ENCODE measurements around the gene GNAI2. TPM values are rescaled to one million over a fixed set of nuclear protein-coding genes. Genes with fewer than 3 reads are reported as not detected.

The GNAI2 gene
- polyA plus RNA-seq, 4 donors = 23.9 to 117 (median 81.9) TPM

DNA sequence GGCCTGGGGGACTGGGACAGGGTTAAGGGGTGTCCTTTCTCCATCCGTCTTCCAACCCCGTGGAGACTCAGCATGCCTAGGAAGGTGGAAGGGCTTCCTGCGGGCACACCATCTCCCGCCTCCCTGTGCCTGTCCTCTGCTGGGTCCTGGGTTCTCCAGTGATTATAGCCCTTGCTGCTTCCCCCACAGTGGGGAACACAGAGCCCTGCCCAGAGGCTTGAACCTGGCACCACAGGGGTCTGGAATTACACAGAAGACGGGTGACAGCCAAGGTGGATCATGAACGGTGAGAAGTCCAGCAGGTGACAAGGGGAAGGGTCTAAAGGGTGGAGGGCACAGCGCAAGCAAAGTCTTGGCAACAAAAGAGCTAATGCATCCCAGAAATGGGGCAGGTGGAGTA lies 26.8 kb downstream of the GNAI2 start:
- WGBS, 3 donors = 84 to 89% (median 84%) methylated on average over 7 of the region's 7 CpGs
- Histone ChIP-seq H3K9me3 (ENCODE audit: control insufficient read depth in 2 of 2, insufficient read depth in 1 of 2, low read depth in 1 of 2, low read length in 1 of 2) (peaks cover 0 to 2% of the 10 kb centered on the region in 2 donors), H3K4me1 (ENCODE audit: control insufficient read depth in 3 of 3, insufficient read depth in 2 of 3, low read depth in 1 of 3, low read length in 2 of 3) (peaks cover 4 to 67% (median 5%) of the 10 kb centered on the region in 3 donors), H3K36me3 (ENCODE audit: control insufficient read depth in 3 of 3, insufficient read depth in 2 of 3, low read depth in 1 of 3, low read length in 3 of 3) (peaks cover 2 to 36% (median 3%) of the 10 kb centered on the region in 3 donors), H3K4me3 (ENCODE audit: low read depth in 1 of 3, low read length in 3 of 3) (no peak overlapping the region), H3K27ac (ENCODE audit: low read depth in 1 of 3, low read length in 2 of 3) (peak overlapping the region in 1 of 3 donors; percentile 2), H3K27me3 (ENCODE audit: control insufficient read depth in 3 of 3, insufficient read depth in 3 of 3, low read length in 3 of 3) (no peaks in the 10 kb centered on the region)
- no peak for FAIRE-seq
- no peak for DNase-seq

DNA sequence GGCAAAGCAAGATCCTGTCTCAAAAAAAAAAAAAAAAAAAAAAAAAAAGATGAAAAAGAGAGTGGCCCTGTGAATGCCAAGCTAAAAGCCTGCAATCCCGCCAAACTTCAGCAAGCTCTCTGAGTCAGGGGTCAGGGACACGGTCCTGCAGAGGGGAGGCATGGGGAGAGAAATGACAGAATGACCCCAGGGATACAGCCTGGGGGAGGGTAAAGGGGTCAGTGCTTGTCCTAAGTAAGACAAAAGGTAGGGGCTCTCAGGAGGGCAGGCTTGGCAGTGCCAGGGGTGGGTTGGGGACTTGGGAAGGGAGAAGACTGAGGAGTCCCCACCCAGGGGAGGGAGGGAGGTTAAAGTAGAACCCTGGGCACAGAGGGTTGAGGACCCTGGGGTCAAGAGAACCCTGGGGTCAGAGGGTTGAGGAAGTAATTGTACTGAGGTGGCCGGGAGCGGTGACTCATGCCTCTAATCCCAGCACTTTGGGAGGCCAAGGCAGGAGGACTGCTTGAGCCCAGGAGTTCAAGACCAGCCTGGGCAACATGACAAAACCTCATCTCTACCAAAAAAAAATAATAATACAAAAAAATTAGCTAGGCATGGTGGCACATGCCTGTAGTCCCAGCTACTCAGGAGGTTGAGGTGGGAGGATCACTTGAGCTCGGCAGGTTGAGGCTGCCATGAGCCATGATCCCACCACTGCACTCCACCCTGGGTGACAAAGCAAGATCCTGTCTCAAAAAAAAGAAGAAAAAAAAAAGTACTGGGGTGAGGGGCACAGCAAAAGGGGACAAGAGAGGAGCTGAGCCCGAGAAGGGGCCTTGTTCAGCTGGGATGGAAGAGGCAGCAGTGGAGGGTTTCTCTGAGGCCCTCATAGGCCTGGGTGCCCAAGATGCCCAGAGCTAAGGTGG lies 27.7 kb downstream of the GNAI2 start:
- Histone ChIP-seq H3K4me3 (ENCODE audit: low read depth in 1 of 3, low read length in 3 of 3) (no peak overlapping the region), H3K27ac (ENCODE audit: low read depth in 1 of 3, low read length in 2 of 3) (peak overlapping the region in 2 of 3 donors; percentile 25 to 88), H3K9me3 (ENCODE audit: control insufficient read depth in 2 of 2, insufficient read depth in 1 of 2, low read depth in 1 of 2, low read length in 1 of 2) (no peaks in the 10 kb centered on the region), H3K27me3 (ENCODE audit: control insufficient read depth in 3 of 3, insufficient read depth in 3 of 3, low read length in 3 of 3) (no peaks in the 10 kb centered on the region), H3K4me1 (ENCODE audit: control insufficient read depth in 3 of 3, insufficient read depth in 2 of 3, low read depth in 1 of 3, low read length in 2 of 3) (peaks cover 4 to 77% (median 8%) of the 10 kb centered on the region in 3 donors), H3K36me3 (ENCODE audit: control insufficient read depth in 3 of 3, insufficient read depth in 2 of 3, low read depth in 1 of 3, low read length in 3 of 3) (peaks cover 0 to 27% (median 0%) of the 10 kb centered on the region in 3 donors)
- no peak for DNase-seq
- FAIRE-seq = no peak
- WGBS, 3 donors = 62 to 69% (median 68%) methylated on average over 6 of the region's 6 CpGs

DNA sequence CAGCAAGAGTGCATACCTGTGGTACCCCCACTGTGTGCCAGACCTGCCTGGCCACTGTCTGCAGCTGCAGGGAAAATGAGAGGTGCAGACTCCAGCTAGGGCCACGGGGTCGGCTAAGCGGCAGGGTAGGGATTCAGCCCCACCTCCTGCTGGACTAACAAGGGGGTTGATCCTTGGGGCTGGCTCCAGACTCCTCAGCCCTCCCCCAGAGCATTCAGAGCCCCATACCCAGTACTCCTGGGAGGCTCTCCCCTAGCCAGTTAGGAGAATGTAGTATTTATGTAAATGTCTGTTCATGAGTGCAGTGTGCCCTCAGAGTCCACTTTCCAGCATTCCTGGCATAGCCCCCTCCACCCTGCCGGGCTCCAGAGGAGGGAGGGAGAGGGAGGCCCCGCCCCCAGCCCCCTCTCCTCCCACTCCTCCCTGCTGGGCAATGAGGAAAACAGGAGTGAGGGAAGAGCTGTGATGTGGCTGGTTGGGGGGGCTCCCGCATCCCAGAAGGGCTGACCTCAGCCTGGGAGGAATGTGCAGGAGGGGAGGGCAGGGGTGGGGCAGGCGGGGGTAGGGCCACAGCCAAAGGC lies 28.5 kb downstream of the GNAI2 start:
- peak overlapping the region in 2 of 3 donors; percentile 62 to 88 for H3K27ac ChIP-seq (ENCODE audit: low read depth in 1 of 3, low read length in 2 of 3)
- DNase-seq (peak in 1 of 2 donors; percentile 95), FAIRE-seq (no peak)
- no peak overlapping the region for H3K4me3 ChIP-seq (ENCODE audit: low read depth in 1 of 3, low read length in 3 of 3)
- no peaks in the 10 kb centered on the region for H3K27me3 ChIP-seq (ENCODE audit: control insufficient read depth in 3 of 3, insufficient read depth in 3 of 3, low read length in 3 of 3)
- peaks cover 0 to 19% (median 0%) of the 10 kb centered on the region in 3 donors for H3K36me3 ChIP-seq (ENCODE audit: control insufficient read depth in 3 of 3, insufficient read depth in 2 of 3, low read depth in 1 of 3, low read length in 3 of 3)
- no peaks in the 10 kb centered on the region for H3K9me3 ChIP-seq (ENCODE audit: control insufficient read depth in 2 of 2, insufficient read depth in 1 of 2, low read depth in 1 of 2, low read length in 1 of 2)
- peaks cover 4 to 75% (median 8%) of the 10 kb centered on the region in 3 donors for H3K4me1 ChIP-seq (ENCODE audit: control insufficient read depth in 3 of 3, insufficient read depth in 2 of 3, low read depth in 1 of 3, low read length in 2 of 3)
- 19 to 40% (median 34%) methylated on average over 7 of the region's 7 CpGs for WGBS, 3 donors

DNA sequence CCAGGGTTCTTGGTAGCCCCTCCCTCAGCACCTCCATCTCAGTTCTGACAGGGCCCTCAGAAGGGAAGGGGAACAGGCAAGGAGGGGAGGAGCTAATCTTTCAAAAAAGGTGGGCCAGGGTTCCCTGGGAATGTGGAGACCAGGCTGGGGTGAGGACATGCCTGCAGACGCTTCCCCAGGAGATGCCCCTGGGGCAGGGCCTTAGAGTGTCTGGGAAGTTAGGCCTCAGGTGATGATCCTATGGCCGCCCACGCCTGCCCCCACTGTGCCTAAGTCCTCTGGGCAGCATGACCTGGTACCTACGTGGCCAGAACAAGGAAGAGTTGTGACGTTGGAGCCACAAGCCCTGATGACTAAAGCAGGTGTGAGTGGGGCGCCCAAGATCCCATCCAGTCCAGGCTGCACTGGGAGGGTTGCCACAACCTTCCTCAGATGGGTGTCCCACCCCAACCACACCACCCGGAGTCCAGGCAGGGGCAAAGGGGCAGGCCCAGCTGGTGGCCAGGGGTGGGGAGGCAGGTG lies 29.0 kb downstream of the GNAI2 start:
- H3K27ac ChIP-seq (ENCODE audit: low read depth in 1 of 3, low read length in 2 of 3) = peak overlapping the region in 2 of 3 donors; percentile 62 to 88
- H3K4me1 ChIP-seq (ENCODE audit: control insufficient read depth in 3 of 3, insufficient read depth in 2 of 3, low read depth in 1 of 3, low read length in 2 of 3) = peaks cover 4 to 77% (median 6%) of the 10 kb centered on the region in 3 donors

DNA sequence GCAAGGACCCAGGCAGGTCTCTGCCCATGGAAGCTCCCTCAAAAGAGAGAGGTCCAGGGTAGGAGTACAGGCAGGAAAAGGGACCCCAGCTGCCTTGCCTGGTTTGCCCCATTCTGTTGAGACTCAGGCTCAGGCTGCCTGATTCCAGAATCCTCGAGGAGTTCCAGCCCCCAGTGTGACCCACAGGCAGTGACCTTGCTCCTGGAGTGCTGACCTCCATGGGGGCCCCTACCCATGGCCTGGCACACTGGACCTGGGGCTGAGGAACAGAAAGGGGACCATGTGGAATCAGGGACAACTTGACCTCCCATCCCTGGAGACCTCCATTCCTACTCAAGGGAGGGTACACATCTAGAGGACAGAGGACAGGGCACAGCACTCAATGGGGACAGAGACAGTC lies 29.6 kb downstream of the GNAI2 start:
- Histone ChIP-seq H3K4me3 (ENCODE audit: low read depth in 1 of 3, low read length in 3 of 3) (no peak overlapping the region), H3K36me3 (ENCODE audit: control insufficient read depth in 3 of 3, insufficient read depth in 2 of 3, low read depth in 1 of 3, low read length in 3 of 3) (peaks cover 0 to 23% (median 0%) of the 10 kb centered on the region in 3 donors), H3K27me3 (ENCODE audit: control insufficient read depth in 3 of 3, insufficient read depth in 3 of 3, low read length in 3 of 3) (no peaks in the 10 kb centered on the region), H3K4me1 (ENCODE audit: control insufficient read depth in 3 of 3, insufficient read depth in 2 of 3, low read depth in 1 of 3, low read length in 2 of 3) (peaks cover 4 to 78% (median 4%) of the 10 kb centered on the region in 3 donors), H3K9me3 (ENCODE audit: control insufficient read depth in 2 of 2, insufficient read depth in 1 of 2, low read depth in 1 of 2, low read length in 1 of 2) (no peaks in the 10 kb centered on the region), H3K27ac (ENCODE audit: low read depth in 1 of 3, low read length in 2 of 3) (peak overlapping the region in 2 of 3 donors; percentile 62 to 88)
- WGBS, 3 donors = 48 to 73% (median 60%) methylated on average over 1 of the region's 1 CpG
- DNase-seq (no peak), FAIRE-seq (no peak)

More for the DNA sequence above, 29.0 kb downstream of the GNAI2 start:
- 46 to 60% (median 59%) methylated on average over 7 of the region's 7 CpGs for WGBS, 3 donors
- FAIRE-seq (no peak), DNase-seq (no peak)
- Histone ChIP-seq H3K4me3 (ENCODE audit: low read depth in 1 of 3, low read length in 3 of 3) (no peak overlapping the region), H3K9me3 (ENCODE audit: control insufficient read depth in 2 of 2, insufficient read depth in 1 of 2, low read depth in 1 of 2, low read length in 1 of 2) (no peaks in the 10 kb centered on the region), H3K36me3 (ENCODE audit: control insufficient read depth in 3 of 3, insufficient read depth in 2 of 3, low read depth in 1 of 3, low read length in 3 of 3) (peaks cover 0 to 20% (median 0%) of the 10 kb centered on the region in 3 donors), H3K27me3 (ENCODE audit: control insufficient read depth in 3 of 3, insufficient read depth in 3 of 3, low read length in 3 of 3) (no peaks in the 10 kb centered on the region)

DNA sequence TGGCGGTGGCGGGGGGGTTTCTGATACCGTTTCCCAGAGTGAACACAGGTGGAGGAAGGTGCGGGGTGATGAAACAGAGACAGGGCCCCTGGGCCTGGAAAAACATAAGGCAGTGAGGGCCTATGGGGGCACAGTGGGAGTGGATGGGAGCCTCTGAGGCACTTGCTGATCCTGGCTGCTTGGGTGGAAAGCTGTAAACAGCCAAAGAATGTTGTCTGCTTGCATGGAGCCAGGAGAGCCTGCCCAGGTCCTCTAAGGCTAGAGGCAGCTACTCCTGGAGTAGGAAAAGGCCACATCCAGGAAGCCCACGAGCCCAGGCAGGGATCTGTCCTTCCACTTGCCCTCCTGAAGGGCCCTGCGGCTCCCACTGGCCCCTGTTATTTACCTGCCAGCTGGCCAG lies 30.0 kb downstream of the GNAI2 start:
- 75 to 81% (median 79%) methylated on average over 6 of the region's 6 CpGs for WGBS, 3 donors
- FAIRE-seq (no peak), DNase-seq (peak in 1 of 2 donors; percentile 36)
- Histone ChIP-seq H3K4me1 (ENCODE audit: control insufficient read depth in 3 of 3, insufficient read depth in 2 of 3, low read depth in 1 of 3, low read length in 2 of 3) (peaks cover 4 to 78% (median 4%) of the 10 kb centered on the region in 3 donors), H3K4me3 (ENCODE audit: low read depth in 1 of 3, low read length in 3 of 3) (no peak overlapping the region), H3K9me3 (ENCODE audit: control insufficient read depth in 2 of 2, insufficient read depth in 1 of 2, low read depth in 1 of 2, low read length in 1 of 2) (no peaks in the 10 kb centered on the region), H3K27ac (ENCODE audit: low read depth in 1 of 3, low read length in 2 of 3) (peak overlapping the region in 2 of 3 donors; percentile 62 to 88), H3K27me3 (ENCODE audit: control insufficient read depth in 3 of 3, insufficient read depth in 3 of 3, low read length in 3 of 3) (no peaks in the 10 kb centered on the region), H3K36me3 (ENCODE audit: control insufficient read depth in 3 of 3, insufficient read depth in 2 of 3, low read depth in 1 of 3, low read length in 3 of 3) (peaks cover 0 to 27% (median 0%) of the 10 kb centered on the region in 3 donors)

DNA sequence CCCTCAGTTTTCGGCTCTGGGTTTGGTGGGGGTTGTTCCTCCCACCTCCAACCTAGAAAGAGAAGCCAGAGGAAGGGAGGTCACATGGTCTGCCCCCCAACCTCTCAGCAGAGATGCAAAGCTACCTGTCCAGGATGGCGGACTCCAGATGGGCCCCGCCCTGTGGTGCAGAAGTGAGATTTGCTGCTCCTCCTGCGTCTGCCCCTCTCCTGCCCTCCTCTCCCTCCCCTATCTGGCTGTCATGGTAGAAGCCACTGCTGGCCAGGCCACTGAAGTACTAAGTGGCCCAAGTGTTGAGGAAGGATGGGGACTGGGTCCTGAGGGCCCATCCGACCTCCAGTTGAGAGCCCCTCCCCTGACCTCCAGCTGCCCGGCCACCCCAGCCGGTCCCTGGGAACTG lies 30.8 kb downstream of the GNAI2 start:
- no peaks in the 10 kb centered on the region for H3K9me3 ChIP-seq (ENCODE audit: control insufficient read depth in 2 of 2, insufficient read depth in 1 of 2, low read depth in 1 of 2, low read length in 1 of 2)
- peak overlapping the region; percentile 82 to 98 (median 85) for H3K27ac ChIP-seq (ENCODE audit: low read depth in 1 of 3, low read length in 2 of 3)
- peak overlapping the region in 2 of 3 donors; percentile 35 to 41 for H3K4me3 ChIP-seq (ENCODE audit: low read depth in 1 of 3, low read length in 3 of 3)
- FAIRE-seq = no peak
- 38 to 57% (median 45%) methylated on average over 7 of the region's 7 CpGs for WGBS, 3 donors
- peaks cover 4 to 80% (median 4%) of the 10 kb centered on the region in 3 donors for H3K4me1 ChIP-seq (ENCODE audit: control insufficient read depth in 3 of 3, insufficient read depth in 2 of 3, low read depth in 1 of 3, low read length in 2 of 3)
- H3K27me3 ChIP-seq (ENCODE audit: control insufficient read depth in 3 of 3, insufficient read depth in 3 of 3, low read length in 3 of 3) = no peaks in the 10 kb centered on the region
- DNase-seq = peak in 1 of 2 donors; percentile 39
- peaks cover 0 to 28% (median 0%) of the 10 kb centered on the region in 3 donors for H3K36me3 ChIP-seq (ENCODE audit: control insufficient read depth in 3 of 3, insufficient read depth in 2 of 3, low read depth in 1 of 3, low read length in 3 of 3)

DNA sequence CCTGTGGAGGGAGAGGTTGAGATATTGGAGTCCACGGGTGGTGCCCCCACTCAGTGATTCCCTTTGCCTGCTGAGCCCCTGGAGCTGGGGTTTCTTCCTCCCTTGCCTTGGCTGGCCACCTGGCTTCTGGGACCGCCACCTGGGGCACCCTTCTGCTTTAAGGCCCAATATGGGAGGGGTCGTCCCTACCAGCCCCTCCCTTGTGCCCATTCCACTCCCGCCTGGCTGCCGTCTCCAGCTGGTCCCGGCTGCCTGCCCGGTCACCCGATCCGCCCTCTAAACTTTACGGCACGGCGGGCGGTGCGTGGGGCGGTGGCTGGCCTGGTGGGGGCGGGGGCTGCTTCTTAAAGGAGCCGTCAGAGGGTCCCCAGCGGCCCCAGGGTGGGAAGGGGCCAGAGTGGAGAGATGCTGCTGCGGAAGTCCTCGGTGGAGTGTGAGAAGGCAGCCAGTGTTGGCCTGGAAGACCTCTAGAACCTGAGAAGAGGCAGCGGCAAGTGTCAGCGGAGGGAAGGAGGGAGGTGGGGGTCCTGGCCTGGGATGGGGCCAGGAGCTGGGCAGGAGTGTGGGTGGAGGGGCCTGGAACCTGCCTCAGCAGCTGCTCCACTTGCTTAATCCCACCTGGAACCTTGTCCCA lies 31.4 kb downstream of the GNAI2 start:
- DNase-seq (peak; percentile 69 to 81), FAIRE-seq (no peak)
- Histone ChIP-seq H3K36me3 (ENCODE audit: control insufficient read depth in 3 of 3, insufficient read depth in 2 of 3, low read depth in 1 of 3, low read length in 3 of 3) (peaks cover 0 to 32% (median 0%) of the 10 kb centered on the region in 3 donors), H3K27ac (ENCODE audit: low read depth in 1 of 3, low read length in 2 of 3) (peak overlapping the region; percentile 93 to 99 (median 98)), H3K4me1 (ENCODE audit: control insufficient read depth in 3 of 3, insufficient read depth in 2 of 3, low read depth in 1 of 3, low read length in 2 of 3) (peaks cover 4 to 86% (median 4%) of the 10 kb centered on the region in 3 donors), H3K27me3 (ENCODE audit: control insufficient read depth in 3 of 3, insufficient read depth in 3 of 3, low read length in 3 of 3) (no peaks in the 10 kb centered on the region), H3K4me3 (ENCODE audit: low read depth in 1 of 3, low read length in 3 of 3) (peak overlapping the region; percentile 35 to 48 (median 41)), H3K9me3 (ENCODE audit: control insufficient read depth in 2 of 2, insufficient read depth in 1 of 2, low read depth in 1 of 2, low read length in 1 of 2) (no peaks in the 10 kb centered on the region)
- 11 to 13% (median 12%) methylated on average over 22 of the region's 22 CpGs for WGBS, 3 donors

All from small intestine (tissue), 7 donors.